Suppressor macrophage (primary cell): ENCODE results near the gene NEB.
A peak's percentile ranks its signal among the peaks of the same experiment; 100 is the strongest.
"Not testable (repeated sequence)": the region's sequence is repeated elsewhere in the genome, so short reads cannot be mapped to it uniquely, and the experiment has no call there.

Source experiments
- DNase-seq, 4 experiments: peaks; one replicate each; pipeline ENCODE4 v3.0.0-alpha.2; 2020 to 2022

Gene NEB

DNA sequence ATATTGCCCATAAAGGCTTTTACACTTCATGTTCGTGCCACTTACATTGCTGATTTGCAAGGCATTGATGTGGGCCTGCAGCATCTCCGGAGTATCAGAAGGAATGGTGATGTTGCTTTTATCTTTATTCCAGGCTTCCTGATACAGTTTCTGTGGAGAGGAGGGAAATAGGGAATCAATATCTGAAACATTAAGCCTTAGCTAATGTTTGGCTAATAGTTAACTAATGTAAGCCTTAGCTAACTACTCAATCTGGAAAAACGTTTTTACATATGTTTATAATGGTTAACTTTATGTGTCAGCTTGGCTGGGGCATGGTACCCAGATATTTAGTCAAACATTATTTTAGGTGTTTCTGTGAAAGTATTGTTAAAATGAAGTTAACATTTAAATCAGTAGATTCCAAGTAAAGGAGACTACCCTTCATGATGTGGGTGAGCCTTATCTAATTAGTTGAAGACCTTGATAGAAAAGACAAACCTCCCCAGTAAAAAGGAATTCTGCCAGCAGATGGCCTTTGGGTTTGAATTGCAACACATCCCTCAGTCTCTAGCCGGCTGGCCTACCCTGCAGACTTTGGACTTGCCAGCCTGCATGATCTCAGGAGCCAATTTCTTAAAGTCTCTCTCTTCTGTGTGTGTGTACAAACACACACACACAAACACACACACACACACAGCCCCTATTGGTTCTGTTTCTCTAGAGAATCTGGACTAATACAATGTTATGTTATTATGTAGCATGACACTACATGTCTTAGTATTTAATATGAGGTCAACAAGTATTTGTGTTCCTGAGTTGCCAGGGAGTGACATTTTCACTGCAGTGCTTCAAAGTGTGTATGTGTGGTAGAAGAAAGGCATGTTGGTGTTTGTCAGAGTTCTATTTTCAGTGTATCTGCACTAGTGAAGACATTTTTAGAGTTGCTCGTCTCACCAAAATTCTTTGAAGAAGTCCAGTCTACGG lies 126.5 kb downstream of the NEB start:
- not testable (repeated sequence) for DNase-seq

DNA sequence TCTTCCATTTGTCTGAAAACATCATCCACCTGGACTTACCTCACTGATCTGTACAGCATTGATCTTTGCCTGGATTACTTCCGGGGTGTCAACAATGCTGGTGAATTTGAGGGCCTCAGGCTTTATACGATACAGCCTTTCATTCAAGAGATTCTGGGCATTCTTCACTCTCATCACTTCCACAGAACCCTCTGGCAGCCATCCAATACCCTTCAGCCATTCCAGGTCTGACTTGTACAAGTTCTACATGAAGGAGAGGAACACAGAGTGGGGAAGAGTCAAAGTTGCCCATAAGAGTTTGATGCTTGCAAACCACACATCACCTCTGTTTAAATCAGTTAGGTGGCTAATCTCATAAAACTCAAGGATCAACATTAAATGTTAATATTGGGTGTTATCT lies 130.7 kb downstream of the NEB start:
- DNase-seq, result not testable (repeated sequence)

DNA sequence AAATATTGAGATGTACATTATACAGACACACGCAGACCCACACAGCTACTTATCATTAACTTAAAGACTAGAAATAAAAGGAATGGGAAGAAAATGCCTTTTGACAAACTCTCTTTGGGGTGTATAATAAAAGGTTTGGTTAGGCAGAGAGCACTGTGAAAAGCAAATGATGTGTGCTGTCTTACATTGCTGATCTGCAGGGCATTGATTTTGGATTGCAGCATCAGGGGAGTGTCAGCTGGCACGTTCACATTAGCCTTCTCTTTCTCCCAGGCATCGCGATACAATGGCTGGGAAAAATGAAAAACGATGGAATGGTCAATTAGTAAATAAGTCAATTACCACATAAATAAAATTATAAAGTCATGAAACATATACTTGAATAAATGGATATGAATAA lies 131.9 kb downstream of the NEB start:
- DNase-seq, result not testable (repeated sequence)

DNA sequence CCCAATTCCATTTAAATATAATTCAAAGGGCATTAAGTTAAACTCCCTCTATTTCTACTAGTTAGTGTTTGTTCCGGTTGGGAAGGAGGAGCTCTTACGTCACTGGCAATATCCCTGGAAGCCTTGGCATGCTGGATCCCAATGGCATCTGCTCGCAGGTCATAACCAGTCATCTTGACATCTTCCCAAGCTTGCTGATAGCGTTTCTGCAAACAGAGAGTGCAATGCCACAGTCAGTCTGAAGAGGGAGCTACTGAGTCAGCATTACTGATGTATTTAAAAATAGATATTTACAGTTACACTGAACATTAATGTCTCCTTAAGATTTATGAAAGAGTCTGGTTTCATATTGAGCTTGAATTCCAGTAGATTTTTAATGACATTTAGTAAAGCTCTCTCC lies 132.5 kb downstream of the NEB start:
- not testable (repeated sequence) for DNase-seq

DNA sequence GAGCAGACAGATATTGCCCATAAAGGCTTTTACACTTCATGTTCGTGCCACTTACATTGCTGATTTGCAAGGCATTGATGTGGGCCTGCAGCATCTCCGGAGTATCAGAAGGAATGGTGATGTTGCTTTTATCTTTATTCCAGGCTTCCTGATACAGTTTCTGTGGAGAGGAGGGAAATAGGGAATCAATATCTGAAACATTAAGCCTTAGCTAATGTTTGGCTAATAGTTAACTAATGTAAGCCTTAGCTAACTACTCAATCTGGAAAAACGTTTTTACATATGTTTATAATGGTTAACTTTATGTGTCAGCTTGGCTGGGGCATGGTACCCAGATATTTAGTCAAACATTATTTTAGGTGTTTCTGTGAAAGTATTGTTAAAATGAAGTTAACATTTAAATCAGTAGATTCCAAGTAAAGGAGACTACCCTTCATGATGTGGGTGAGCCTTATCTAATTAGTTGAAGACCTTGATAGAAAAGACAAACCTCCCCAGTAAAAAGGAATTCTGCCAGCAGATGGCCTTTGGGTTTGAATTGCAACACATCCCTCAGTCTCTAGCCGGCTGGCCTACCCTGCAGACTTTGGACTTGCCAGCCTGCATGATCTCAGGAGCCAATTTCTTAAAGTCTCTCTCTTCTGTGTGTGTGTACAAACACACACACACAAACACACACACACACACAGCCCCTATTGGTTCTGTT lies 137.2 kb downstream of the NEB start:
- not testable (repeated sequence) for DNase-seq

DNA sequence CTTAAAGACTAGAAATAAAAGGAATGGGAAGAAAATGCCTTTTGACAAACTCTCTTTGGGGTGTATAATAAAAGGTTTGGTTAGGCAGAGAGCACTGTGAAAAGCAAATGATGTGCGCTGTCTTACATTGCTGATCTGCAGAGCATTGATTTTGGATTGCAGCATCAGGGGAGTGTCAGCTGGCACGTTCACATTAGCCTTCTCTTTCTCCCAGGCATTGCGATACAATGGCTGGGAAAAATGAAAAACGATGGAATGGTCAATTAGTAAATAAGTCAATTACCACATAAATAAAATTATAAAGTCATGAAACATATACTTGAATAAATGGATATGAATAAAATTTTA lies 142.4 kb downstream of the NEB start:
- not testable (repeated sequence) for DNase-seq

DNA sequence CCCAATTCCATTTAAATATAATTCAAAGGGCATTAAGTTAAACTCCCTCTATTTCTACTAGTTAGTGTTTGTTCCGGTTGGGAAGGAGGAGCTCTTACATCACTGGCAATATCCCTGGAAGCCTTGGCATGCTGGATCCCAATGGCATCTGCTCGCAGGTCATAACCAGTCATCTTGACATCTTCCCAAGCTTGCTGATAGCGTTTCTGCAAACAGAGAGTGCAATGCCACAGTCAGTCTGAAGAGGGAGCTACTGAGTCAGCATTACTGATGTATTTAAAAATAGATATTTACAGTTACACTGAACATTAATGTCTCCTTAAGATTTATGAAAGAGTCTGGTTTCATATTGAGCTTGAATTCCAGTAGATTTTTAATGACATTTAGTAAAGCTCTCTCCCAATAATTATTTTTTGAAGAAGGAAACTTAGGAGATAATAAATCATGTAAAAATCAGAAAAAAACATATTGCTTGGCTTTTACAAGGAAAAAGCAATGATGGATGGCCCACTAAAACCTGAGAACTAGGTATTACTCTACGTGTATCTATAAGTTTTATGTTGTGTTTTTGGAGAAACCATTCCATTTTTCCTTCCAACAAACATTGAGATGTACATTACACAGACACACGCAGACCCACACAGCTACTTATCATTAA lies 142.9 kb downstream of the NEB start:
- DNase-seq, result not testable (repeated sequence)

DNA sequence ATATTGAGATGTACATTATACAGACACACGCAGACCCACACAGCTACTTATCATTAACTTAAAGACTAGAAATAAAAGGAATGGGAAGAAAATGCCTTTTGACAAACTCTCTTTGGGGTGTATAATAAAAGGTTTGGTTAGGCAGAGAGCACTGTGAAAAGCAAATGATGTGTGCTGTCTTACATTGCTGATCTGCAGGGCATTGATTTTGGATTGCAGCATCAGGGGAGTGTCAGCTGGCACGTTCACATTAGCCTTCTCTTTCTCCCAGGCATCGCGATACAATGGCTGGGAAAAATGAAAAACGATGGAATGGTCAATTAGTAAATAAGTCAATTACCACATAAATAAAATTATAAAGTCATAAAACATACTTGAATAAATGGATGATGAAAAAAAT lies 153.0 kb downstream of the NEB start:
- not testable (repeated sequence) for DNase-seq

DNA sequence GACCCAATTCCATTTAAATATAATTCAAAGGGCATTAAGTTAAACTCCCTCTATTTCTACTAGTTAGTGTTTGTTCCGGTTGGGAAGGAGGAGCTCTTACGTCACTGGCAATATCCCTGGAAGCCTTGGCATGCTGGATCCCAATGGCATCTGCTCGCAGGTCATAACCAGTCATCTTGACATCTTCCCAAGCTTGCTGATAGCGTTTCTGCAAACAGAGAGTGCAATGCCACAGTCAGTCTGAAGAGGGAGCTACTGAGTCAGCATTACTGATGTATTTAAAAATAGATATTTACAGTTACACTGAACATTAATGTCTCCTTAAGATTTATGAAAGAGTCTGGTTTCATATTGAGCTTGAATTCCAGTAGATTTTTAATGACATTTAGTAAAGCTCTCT lies 153.6 kb downstream of the NEB start:
- DNase-seq, result not testable (repeated sequence)

DNA sequence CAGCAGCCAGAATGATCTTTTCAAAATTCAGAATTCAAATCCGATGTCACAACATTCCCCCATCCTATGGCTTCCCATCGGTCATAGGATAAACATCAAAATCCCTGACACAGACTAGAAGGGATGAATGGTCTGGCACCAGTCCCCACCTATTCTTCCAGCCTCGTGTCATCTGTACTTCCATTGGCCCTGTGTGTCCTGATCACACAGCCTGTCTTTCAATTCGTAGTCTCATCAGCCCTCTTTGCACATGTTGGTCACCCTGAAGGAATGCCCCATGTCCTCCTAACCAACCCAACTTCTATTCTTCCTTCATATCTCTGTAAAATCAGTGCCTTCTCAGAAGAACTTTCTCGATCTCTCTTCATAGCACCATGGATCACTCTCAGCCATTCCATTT lies 157.2 kb downstream of the NEB start:
- no peak for DNase-seq

DNA sequence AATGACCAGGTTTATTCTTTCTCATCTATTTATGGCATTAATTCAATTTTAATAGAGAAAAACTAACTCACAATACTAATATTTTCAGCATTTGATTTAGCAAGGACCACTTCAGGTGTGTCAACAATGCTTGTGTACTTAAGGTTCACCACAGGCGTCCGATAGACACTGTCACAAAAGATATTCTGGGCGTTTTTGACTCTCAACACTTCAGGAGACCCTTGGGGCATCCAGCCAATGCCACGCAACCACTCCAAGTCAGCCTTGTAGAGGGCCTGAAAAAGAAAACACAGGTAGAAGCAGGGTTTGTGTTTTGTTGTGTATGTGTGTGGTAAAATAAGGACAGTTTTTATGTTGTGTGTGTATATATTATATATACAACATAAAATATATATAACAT lies 158.2 kb downstream of the NEB start:
- DNase-seq, result no peak

DNA sequence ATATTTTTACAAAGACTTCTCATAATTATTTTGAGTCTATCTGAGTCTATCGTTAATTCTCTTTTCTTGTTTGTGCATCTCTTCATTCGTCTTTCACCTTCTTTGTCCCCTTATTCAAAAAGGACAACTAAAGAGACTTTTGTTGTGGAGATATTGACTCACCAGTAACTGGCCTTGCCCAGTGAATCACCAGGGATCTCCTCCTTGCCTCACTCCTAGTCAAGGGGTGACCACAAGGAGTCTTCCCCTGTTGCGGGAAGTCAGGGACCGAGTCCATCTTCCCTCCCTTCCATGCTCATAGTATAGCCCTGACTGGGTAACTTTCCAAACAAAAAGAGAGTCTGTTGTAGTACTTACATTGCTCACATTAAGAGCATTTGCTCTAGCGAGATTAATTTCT lies 158.9 kb downstream of the NEB start:
- DNase-seq, result no peak

DNA sequence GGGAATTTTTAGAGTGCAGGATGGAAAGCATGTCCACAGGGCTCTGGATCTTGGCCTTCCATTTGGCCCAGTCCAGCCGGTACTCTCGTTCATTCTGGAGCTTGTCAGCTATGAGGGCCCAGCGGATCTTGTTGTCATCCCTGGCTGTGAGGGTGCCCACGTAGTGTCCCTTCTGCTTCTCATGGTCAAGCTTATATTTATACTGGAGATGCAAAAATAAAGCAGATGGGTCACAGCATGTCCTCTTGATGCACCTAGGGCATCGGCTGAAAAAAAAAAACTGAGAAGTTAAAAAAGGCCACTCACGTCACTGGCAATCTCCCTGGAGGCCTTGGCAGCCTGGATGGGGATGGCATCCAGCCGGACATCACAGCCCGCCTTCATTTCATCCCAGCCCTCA lies 164.1 kb downstream of the NEB start:
- DNase-seq, result no peak

DNA sequence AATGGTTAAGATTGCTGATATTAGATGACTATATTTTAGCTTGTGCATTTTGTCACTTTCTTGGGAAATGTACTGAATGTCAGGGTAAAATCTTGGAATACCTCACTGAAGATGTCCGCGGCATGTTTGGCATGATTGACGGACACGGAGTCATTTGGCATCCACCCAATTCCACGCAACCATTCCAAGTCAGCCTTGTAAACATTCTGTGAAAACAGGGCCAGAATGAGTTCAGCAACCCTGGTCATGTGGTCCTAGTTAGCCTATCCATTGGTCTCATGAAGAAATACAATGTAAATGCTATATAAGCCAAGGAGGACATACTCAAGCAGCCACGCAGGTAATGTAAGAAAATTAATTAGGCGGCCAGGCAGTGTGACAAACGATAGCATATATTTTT lies 165.1 kb downstream of the NEB start:
- no peak for DNase-seq

DNA sequence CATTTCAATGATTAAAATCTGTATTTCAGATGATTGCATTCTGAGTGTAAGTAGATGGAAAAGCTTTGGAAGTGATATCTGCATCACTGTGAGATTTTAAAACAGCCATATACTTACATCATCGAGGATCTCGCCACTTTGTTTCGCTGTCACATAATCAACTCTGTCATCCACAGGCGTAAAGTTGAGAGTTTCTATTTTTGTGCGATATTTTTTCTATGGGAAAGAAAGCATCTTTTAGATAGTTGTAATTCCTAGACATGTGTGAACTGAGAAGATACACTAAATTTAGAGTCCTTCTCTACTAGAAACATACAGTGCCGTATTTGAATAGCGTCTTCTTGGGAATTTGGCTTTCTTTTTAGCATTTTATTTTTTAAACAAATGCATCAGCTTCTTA lies 165.8 kb downstream of the NEB start:
- DNase-seq, result no peak

DNA sequence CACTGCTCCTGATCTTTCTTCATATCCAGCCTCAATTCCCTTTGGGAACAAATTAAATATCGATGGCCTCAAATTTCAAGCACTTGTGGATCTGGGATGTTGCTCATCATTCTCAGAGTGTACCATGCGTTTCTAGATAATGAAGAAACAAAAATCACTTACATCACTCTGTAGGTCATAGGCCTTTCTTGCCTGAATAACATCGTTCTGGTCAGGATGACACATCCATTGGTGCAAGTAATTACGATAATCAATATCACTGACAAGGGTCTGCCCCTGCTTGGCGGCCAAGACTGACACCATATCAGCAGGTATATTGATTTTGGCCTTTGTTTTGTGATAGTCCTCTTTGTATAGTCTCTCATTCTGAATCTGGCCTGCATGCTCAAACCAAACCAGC lies 167.3 kb downstream of the NEB start:
- DNase-seq, result no peak

DNA sequence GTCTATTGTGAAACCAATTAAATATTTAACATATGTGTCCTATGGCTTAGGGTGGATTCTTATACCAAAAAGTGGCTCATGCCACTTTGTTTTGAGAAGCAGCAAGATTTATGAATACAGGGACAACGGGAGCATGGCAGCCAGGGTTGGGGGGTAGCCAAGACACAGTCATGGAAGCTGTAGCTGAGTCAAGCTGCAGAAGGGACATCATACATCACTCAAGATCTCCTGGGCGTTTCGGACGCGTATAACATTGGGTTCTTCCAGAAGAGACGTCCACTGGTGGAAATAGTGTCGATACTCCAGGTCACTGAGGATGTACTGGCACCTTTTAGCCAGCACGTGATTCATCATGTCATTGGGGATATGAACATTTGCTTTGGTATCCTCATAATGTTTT lies 171.9 kb downstream of the NEB start:
- no peak for DNase-seq

DNA sequence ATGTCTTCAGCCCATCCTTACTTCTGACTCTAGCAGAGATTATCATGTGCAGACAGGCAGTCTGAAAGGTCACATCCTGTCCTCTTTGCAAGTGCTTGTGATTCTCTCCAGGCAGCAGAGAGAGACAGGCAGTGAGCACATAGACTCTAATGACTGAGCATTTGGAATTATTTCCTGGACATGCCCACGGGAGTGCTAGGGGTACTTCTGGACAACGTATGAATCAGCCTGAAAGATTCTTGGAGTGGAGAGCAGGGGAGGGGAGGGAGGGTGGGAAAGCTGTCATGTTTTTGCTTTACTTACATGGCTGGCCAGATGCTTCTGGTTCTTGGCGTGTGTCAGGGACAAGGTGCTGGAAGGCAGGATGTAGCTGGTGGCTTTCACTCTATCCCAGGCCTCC lies 174.0 kb downstream of the NEB start:
- DNase-seq, result no peak

DNA sequence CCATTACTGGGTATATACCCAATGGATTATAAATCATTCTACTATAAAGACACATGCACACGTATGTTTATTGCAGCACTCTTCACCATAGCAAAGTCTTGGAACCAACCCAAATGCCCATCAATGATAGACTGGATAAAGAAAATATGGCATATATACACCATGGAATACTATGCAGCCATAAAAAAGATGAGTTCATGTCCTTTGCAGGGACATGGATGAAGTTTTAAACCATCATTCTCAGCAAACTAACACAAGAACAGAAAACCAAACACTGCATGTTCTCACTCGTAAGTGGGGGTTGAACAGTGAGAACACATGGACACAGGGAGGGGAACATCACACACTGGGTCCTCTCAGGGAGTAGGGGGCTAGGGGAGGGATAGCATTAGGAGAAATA lies 174.8 kb downstream of the NEB start:
- DNase-seq, result not testable (repeated sequence)

DNA sequence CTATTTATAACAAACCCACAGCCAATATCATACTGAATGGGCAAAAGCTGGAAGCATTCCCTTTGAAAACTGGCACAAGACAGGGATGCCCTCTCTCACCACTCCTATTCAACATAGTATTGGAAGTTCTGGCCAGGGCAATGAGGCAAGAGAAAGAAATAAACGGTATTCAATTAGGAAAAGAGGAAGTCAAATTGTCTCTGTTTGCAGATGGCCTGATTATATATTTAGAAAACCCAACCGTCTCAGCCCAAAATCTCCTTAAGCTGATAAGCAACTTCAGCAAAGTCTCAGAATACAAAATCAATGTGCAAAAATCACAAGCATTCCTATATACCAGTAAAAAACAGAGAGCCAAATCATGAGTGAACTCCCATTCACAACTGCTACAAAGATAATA lies 176.4 kb downstream of the NEB start:
- DNase-seq, result not testable (repeated sequence)

DNA sequence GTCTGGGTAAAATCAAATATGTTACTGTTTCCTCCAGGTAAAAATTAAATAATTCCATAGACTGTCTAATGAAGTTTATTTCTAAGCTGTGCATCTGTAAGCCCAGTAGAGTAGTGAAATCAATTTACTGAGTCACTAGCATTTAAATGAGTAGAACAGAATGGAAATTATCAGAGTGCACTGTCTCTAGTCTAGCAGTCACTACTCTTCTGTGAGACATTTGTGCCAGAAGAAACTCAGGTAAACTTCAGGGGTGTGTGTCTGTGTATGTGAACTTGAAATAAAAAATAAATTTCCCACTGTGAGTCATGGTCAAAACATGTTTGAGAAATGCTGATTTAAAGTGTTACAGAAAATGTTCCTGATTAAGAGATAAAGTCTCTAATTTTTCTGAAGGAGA lies 178.2 kb downstream of the NEB start:
- no peak for DNase-seq

DNA sequence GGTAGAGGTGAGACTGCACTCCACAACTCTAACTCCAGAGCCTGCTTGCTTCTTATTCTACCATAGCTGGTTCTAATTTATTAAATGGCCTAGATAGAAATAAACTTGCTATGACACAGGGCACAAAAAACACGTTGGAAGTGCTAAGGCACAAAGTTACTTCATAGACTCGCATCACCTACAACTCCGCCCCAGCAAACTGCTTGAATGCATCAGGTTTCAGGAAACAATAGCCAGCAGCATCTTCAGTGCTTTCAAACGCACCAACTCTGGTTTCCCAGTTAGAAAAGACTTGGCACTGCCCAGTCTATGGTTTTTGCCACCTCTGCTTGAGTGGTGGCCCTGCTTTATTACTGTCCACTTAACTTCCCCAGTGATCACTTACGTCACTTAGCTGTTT lies 182.0 kb downstream of the NEB start:
- peak in 2 of 4 experiments; percentile 16 to 18 for DNase-seq

DNA sequence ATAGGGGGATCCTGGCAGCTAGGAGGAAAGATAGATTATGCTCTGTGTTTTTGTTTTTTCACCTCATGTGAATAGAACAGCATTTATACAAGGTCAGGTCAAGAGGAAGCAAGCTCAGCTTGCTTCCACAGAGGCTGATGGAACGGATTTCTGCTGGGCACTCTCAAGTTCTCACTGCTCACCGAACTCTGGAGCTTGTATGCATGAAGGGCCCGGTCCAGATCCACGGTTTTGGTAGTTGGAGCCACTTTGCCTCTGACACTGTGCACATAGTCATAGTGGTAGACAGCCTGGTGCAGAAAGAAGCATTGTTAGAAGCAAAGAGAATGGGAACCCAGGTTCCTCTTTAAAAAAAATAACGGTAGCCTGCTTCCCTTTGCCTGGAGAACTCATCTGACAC lies 182.7 kb downstream of the NEB start:
- peak in 2 of 4 experiments; percentile 4 to 6 for DNase-seq

DNA sequence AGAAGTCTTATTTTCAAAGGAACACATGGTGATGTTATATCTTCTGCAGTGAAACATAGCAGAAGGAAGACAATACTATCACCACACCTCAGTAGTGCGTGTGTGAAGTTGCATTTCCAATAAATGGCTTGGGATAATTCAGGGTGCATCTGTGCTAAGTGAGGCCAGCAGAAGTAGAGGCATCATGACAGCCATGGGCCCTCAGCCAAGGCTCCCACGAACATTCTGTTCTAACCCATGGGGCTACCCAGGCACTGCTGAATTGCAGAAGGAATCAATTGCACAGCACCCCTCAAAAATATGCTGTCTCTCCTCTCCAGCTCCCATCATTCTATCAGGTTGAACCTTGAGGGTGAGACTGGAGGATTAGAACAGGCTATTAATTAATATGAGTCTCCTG lies 185.1 kb downstream of the NEB start:
- DNase-seq, result no peak
